HEK293T (cell line): Measurements from ENCODE around the gene CLK4.

Experiments
- BHLHE40 ChIP-seq: fragments of 450-650 bp; IDR thresholded peaks from 2 replicates; pipeline ENCODE4 v1.6.1; 2016; ENCODE audit warnings: mild to moderate bottlenecking, moderate library complexity, borderline replicate concordance
- FOXA1 ChIP-seq: fragments of 450-650 bp; IDR thresholded peaks from 2 replicates; pipeline ENCODE4 v1.6.1; 2016; ENCODE audit warnings: mild to moderate bottlenecking
- FOXK2 ChIP-seq: fragments of 450-650 bp; IDR thresholded peaks from 2 replicates; pipeline ENCODE4 v1.6.1; 2016; ENCODE audit warnings: mild to moderate bottlenecking
- FOXM1 ChIP-seq: fragments of 450-650 bp; IDR thresholded peaks from 2 replicates; pipeline ENCODE4 v1.6.1; 2017; ENCODE audit warnings: mild to moderate bottlenecking, borderline replicate concordance
- L3MBTL2 ChIP-seq: fragments of 450-650 bp; conservative IDR thresholded peaks from 2 replicates; pipeline ENCODE4 v1.6.1; 2016; ENCODE audit warnings: mild to moderate bottlenecking
- NFRKB ChIP-seq: fragments of 450-650 bp; IDR thresholded peaks from 2 replicates; pipeline ENCODE4 v1.6.1; 2016; ENCODE audit warnings: mild to moderate bottlenecking, moderate library complexity
- TARDBP ChIP-seq: fragments of 450-650 bp; IDR thresholded peaks from 2 replicates; pipeline ENCODE4 v1.6.1; 2016

- no peak for TF ChIP-seq L3MBTL2
- TF ChIP-seq BHLHE40 = no peak
- no peak for TF ChIP-seq FOXA1
- TF ChIP-seq FOXK2 = no peak
- no peak for TF ChIP-seq TARDBP
- no peak for TF ChIP-seq FOXM1
- TF ChIP-seq NFRKB = no peak
These were observed 47.5 kb upstream of the CLK4 start for GRCh38 chr5:178674334-178674733.
